HepG2 (cell line): ENCODE results near the gene MARCO. TPM values are rescaled to one million over a fixed set of nuclear protein-coding genes. Genes with fewer than 3 reads are reported as not detected.

ENCODE experiments used
- ATAC-seq: fragments of 200-7000 bp; cut with Tn5 transposase; 3 replicates; pipeline ENCODE4 v1.9.1; 2020; ENCODE audit warnings: mild to moderate bottlenecking, moderate library complexity
- BruUV-seq: library from RNA; stranded (reverse); fragments of 400-500 nt; replicated peaks from 2 replicates; lab custom pipeline; 2021; lab: Mats Ljungman, UMichigan
- CTCF ChIA-PET: fragments of 300-600 bp; formaldehyde crosslinking; extraction: SDS; loops from one replicate; lab custom pipeline; 2021; ENCODE audit warnings: low total read pairs, inconsistent platforms, low intra/inter-chr PET ratio; lab: Yijun Ruan, JAX
- POLR2A ChIA-PET: fragments of 350-600 bp; sonication (Branson Sonifier 250); formaldehyde crosslinking; loops from one replicate; lab custom pipeline; 2020; ENCODE audit warnings: antibody characterized with exemption, inconsistent platforms; lab: Yijun Ruan, JAX
- DNase-seq: peaks from one replicate; pipeline ENCODE4 v3.0.0-alpha.2; 2015; ENCODE audit warnings: low spot score
- FAIRE-seq: peaks from 3 replicates; lab custom pipeline; 2011; peaks lifted over from hg19 to GRCh38; lab: Jason Lieb, UNC
- H2AFZ ChIP-seq: one replicate; pipeline ENCODE4 v1.6.1; 2011; ENCODE audit warnings: low read length, inconsistent platforms
- H3K27ac ChIP-seq: fragments of 300-600 bp; 3 replicates; pipeline ENCODE4 v1.8.0; 2011; ENCODE audit warnings: mixed run types, mild to moderate bottlenecking, mixed read lengths, low read length, inconsistent platforms; ENCODE audit not compliant: insufficient read depth; ENCODE audit errors: extremely low read length
- H3K27me3 ChIP-seq, 2 experiments: fragments of 200-600 bp in 1 of 2; 2 replicates in 1 of 2; 3 replicates in 1 of 2; pipeline versions ENCODE4 v1.6.0 to v1.8.0; 2011; ENCODE audit warnings: low read length in 2 of 2, mild to moderate bottlenecking in 2 of 2, moderate library complexity in 2 of 2, inconsistent platforms in 1 of 2; ENCODE audit not compliant: insufficient read depth in 2 of 2, control insufficient read depth in 1 of 2
- H3K36me3 ChIP-seq, 2 experiments: fragments of 200-600 bp in 1 of 2; replicated peaks in 1 of 2; 2 replicates in 1 of 2; 3 replicates in 1 of 2; pipeline versions ENCODE4 v1.5.1 to v1.8.0; 2011; ENCODE audit warnings: low read length in 2 of 2, inconsistent platforms in 1 of 2; ENCODE audit not compliant: insufficient read depth in 2 of 2, control insufficient read depth in 1 of 2
- H3K4me1 ChIP-seq: 2 replicates; pipeline ENCODE4 v1.5.1; 2012; ENCODE audit warnings: low read length, inconsistent platforms; ENCODE audit not compliant: insufficient read depth
- H3K4me2 ChIP-seq: 2 replicates; pipeline ENCODE4 v1.6.0; 2011; ENCODE audit warnings: low read depth, low read length, inconsistent platforms
- H3K4me3 ChIP-seq, 3 experiments: fragments of 200-600 bp in 1 of 3; sonication (generic), shearing (Covaris generic) in 1 of 3; replicated peaks in 1 of 3; 2 replicates each; pipeline ENCODE4 v1.5.1; 2011 to 2016; ENCODE audit warnings: low read length in 3 of 3, inconsistent platforms in 2 of 3, low read depth in 2 of 3, mild to moderate bottlenecking in 2 of 3, control low read depth in 1 of 3, mixed read lengths in 1 of 3; ENCODE audit not compliant: insufficient read depth in 1 of 3
- H3K79me2 ChIP-seq: one replicate; pipeline ENCODE4 v1.6.1; 2011; ENCODE audit warnings: low read length, inconsistent platforms; ENCODE audit not compliant: insufficient read depth
- H3K9ac ChIP-seq: 2 replicates; pipeline ENCODE4 v1.6.0; 2011; ENCODE audit warnings: mild to moderate bottlenecking, low read depth, low read length, inconsistent platforms; ENCODE audit not compliant: insufficient read depth
- H3K9me3 ChIP-seq: 2 replicates; pipeline ENCODE4 v1.5.1; 2012; ENCODE audit warnings: mild to moderate bottlenecking, low read length
- H4K20me1 ChIP-seq: 2 replicates; pipeline ENCODE4 v1.6.0; 2011; ENCODE audit warnings: inconsistent platforms, mild to moderate bottlenecking, low read length, moderate library complexity; ENCODE audit not compliant: insufficient read depth
- ATF7-NPFF ChIP-seq: sonication (generic); formaldehyde crosslinking; IDR thresholded peaks from 2 replicates; pipeline ENCODE4 v1.8.1; 2023; ENCODE audit warnings: mild to moderate bottlenecking, low read depth, missing genetic modification reagents, moderate library complexity
- HNF1A ChIP-seq, 2 experiments: sonication (generic) in 1 of 2; formaldehyde crosslinking in 1 of 2; IDR thresholded peaks; 2 replicates each; pipeline versions ENCODE4 v1.4.0 to v1.6.1; 2016 to 2020; ENCODE audit warnings: borderline replicate concordance in 1 of 2, low read depth in 1 of 2, mild to moderate bottlenecking in 1 of 2, missing genetic modification reagents in 1 of 2
- NR2F2 ChIP-seq: IDR thresholded peaks from 2 replicates; pipeline ENCODE4 v1.6.1; 2012; ENCODE audit warnings: low read depth, inconsistent platforms, borderline replicate concordance
- STAT6 ChIP-seq: sonication (generic); formaldehyde crosslinking; IDR thresholded peaks from 2 replicates; pipeline ENCODE4 v1.4.0; 2020; ENCODE audit warnings: missing genetic modification reagents, mild to moderate bottlenecking, borderline replicate concordance
- U2AF1 ChIP-seq: fragments of 200-400 bp; formaldehyde crosslinking; optimal IDR thresholded peaks from 2 replicates; pipeline ENCODE3; 2017; ENCODE audit warnings: mild to moderate bottlenecking, low read depth, low read length
- ZBTB3 ChIP-seq: sonication (generic); formaldehyde crosslinking; IDR thresholded peaks from 2 replicates; pipeline ENCODE4 v1.4.0; 2020; ENCODE audit warnings: low read depth, mild to moderate bottlenecking, moderate library complexity, missing genetic modification reagents, borderline replicate concordance
- ZNF282 ChIP-seq: fragments of 450-650 bp; IDR thresholded peaks from 2 replicates; pipeline ENCODE4 v1.6.1; 2018; ENCODE audit not compliant: partially characterized antibody
- ZNF337 ChIP-seq: sonication (generic); formaldehyde crosslinking; IDR thresholded peaks from 2 replicates; pipeline ENCODE4 v1.5.1; 2020; ENCODE audit warnings: missing genetic modification reagents, low read depth, mild to moderate bottlenecking, borderline replicate concordance
- ZNF362 ChIP-seq: sonication (generic); formaldehyde crosslinking; IDR thresholded peaks from 2 replicates; pipeline ENCODE4 v1.4.0; 2020; ENCODE audit warnings: missing genetic modification reagents, mild to moderate bottlenecking, borderline replicate concordance
- ZNF510 ChIP-seq: sonication (generic); formaldehyde crosslinking; IDR thresholded peaks from 2 replicates; pipeline ENCODE4 v1.4.0; 2020; ENCODE audit warnings: low read depth, mild to moderate bottlenecking, missing genetic modification reagents
- ZNF766 ChIP-seq: sonication (generic); formaldehyde crosslinking; IDR thresholded peaks from 2 replicates; pipeline ENCODE4 v1.5.0; 2020; ENCODE audit warnings: missing genetic modification reagents, borderline replicate concordance
- ZNF773 ChIP-seq: sonication (generic); formaldehyde crosslinking; IDR thresholded peaks from 2 replicates; pipeline ENCODE4 v1.4.0; 2020; ENCODE audit warnings: missing genetic modification reagents, borderline replicate concordance
- WGBS: methylation state at CpG from one replicate; pipeline ENCODE4 v1.1.6; 2017; ENCODE audit warnings: low lambda C conversion rate; 5-methylcytosine and 5-hydroxymethylcytosine counted together
- in situ Hi-C: cut with HindIII; loops from 2 replicates; pipeline ENCODE4 v1.10.0; 2017; ENCODE audit warnings: low pct_unique_long_range_greater_than_20kb; ENCODE audit not compliant: extremely low pct_ligation_motif_present
- intact Hi-C: fragments of 100-400 bp; cut with micrococcal nuclease; formaldehyde crosslinking; loops from one replicate; pipeline ENCODE4 v1.10.0; 2022; ENCODE audit not compliant: unreplicated experiment
- polyA plus RNA-seq, 8 experiments: library from polyadenylated mRNA; depleted of rRNA in 3 of 8; stranded (reverse) in 7 of 8; unstranded in 1 of 8; fragments of >200 nt; fragmentation: Illumina TruSeq in 4 of 8; extraction: Trizol in 4 of 8; gene quantifications; 2 replicates each; pipeline versions ENCODE4 v1.2.1 to v1.2.3, GENCODE V29; 2011 to 2016; ENCODE audit warnings: low read depth in 4 of 8, missing spikeins in 1 of 8, mixed read lengths in 1 of 8; ENCODE audit not compliant: insufficient read depth in 1 of 8
- total RNA-seq, 5 experiments: library from RNA; depleted of rRNA; stranded (reverse); fragments of >200 nt; fragmentation: Illumina TruSeq; extraction: Trizol; gene quantifications; 2 replicates each; pipeline ENCODE4 v1.2.3, GENCODE V29; 2016; ENCODE audit warnings: low read depth in 1 of 5

The MARCO gene
- total and polyA plus RNA-seq, 2 of the 13 experiments (the other 11 are each of a cell fraction or from before 2014, with no cell fraction given) = not detected

GRCh38 chr2:118975133-118975532 is 33.1 kb downstream of the MARCO start:
- no peak overlapping the region for H3K4me2 ChIP-seq
- H2AFZ ChIP-seq = no peak overlapping the region
- no peaks in the 10 kb centered on the region for H3K79me2 ChIP-seq
- no peaks in the 10 kb centered on the region for H3K4me1 ChIP-seq
- no peaks in the 10 kb centered on the region for H3K9me3 ChIP-seq
- ChIA-PET CTCF (no interaction called here), POLR2A (no interaction called here)
- DNase-seq (no peak), FAIRE-seq (no peak), ATAC-seq (no peak)
- 5% methylated on average over 5 of the region's 5 CpGs for WGBS
- H4K20me1 ChIP-seq = no peaks in the 10 kb centered on the region
- H3K27me3 ChIP-seq = peaks cover 0 to 15% of the 10 kb centered on the region in 2 experiments; a peak in 2 of 5 replicates
- no peaks in the 10 kb centered on the region for H3K36me3 ChIP-seq
- no peak overlapping the region for H3K9ac ChIP-seq
- TF ChIP-seq ZNF337 (CRISPR knock-in tag) (no peak), ZNF510 (CRISPR knock-in tag) (no peak), ZNF282 (no peak), ZBTB3 (no peak), ZNF362 (CRISPR knock-in tag) (no peak), ZNF773 (no peak), ZNF766 (CRISPR knock-in tag) (no peak), U2AF1 (no peak), HNF1A (IDR thresholded peaks at IDR 0.05; ENCODE audit: low read depth) (no peak), HNF1A (CRISPR knock-in tag; IDR thresholded peaks at IDR 0.05; ENCODE audit: borderline replicate concordance) (no peak), STAT6 (CRISPR knock-in tag) (no peak), ATF7-NPFF (CRISPR knock-in tag) (no peak), NR2F2 (no peak)
- no TSS peak for BruUV-seq
- in situ Hi-C loops (no loop called here), intact Hi-C loops (no loop called here)
- H3K27ac ChIP-seq = no peak overlapping the region
- H3K4me3 ChIP-seq = no peak overlapping the region
